ENCODE measurements around the gene TAX1BP1. TPM values are rescaled to one million over a fixed set of nuclear protein-coding genes. Genes with fewer than 3 reads are reported as not detected.

Gene TAX1BP1
- total RNA-seq, 1 experiment from 2014 or later, result 58.3 TPM

DNA sequence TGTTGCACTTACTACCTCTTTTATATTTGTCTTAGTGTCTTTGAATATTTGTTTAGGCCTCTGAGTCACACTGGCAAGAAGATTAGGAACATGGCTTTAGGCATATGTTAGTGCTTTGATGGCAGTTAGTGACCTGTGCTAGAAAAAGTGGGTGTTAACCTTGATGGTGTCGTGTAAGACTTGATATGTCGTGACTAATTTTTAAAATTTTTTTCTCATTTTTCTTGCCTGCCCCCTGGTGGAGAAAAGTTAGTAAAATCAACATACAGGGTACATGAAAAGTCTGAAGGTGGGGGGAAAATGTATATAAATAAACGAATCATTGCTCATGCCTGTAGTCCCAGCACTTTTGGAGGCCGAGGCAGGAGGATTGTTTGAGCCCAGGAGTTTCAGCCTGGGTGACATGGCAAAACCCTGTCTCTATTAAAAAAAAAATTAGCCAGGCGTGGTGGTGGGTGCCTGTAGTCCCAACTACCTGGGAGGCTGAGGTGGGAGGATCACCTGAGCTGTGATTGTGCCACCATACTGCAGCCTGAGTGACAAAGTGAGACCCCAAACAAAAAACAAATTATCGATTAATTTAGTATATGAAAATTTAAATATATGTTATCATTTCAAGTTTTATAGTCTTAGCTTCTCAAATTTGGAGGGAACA is 44.6 kb downstream of the TAX1BP1 start:
- Histone ChIP-seq H3T11ph (ENCODE audit: low read length) (no peak overlapping the region), H3K23me2 (ENCODE audit: insufficient read length, low read depth, low read length, poor library complexity, severe bottlenecking) (no peaks in the 10 kb centered on the region), H2BK15ac (ENCODE audit: low read depth, low read length) (no peak overlapping the region), H2AFZ (ENCODE audit: low read length) (no peak overlapping the region), H3K27ac (ENCODE audit: insufficient read length, low read depth, low read length) (no peak overlapping the region), H3K79me1 (ENCODE audit: insufficient read depth, low read depth, low read length, poor library complexity, severe bottlenecking) (no peaks in the 10 kb centered on the region), H3K9ac (ENCODE audit: extremely low read depth, insufficient read length, low read length) (no peak overlapping the region), H4K5ac (ENCODE audit: insufficient read length, low read depth, low read length) (no peak overlapping the region), H3K79me2 (ENCODE audit: insufficient read depth, low read length) (no peaks in the 10 kb centered on the region), H2BK5ac (ENCODE audit: insufficient read length, low read length) (no peak overlapping the region), H3K14ac (ENCODE audit: insufficient read depth, low read length) (no peak overlapping the region), H4K8ac (replicated peaks; ENCODE audit: insufficient read length, low read depth, low read length) (no peak overlapping the region), H3K4ac (ENCODE audit: low read depth, low read length) (no peak overlapping the region), H2AK5ac (ENCODE audit: insufficient read length, low read length) (no peak overlapping the region), H2BK12ac (ENCODE audit: insufficient read length, low read depth, low read length) (no peak overlapping the region), H2BK20ac (ENCODE audit: low read depth, low read length, poor library complexity, severe bottlenecking) (no peak overlapping the region), H3K4me2 (ENCODE audit: insufficient read depth, insufficient read length, low read length) (no peak overlapping the region), H3K56ac (ENCODE audit: insufficient read length, low read depth, low read length) (no peak overlapping the region), H4K20me1 (ENCODE audit: control insufficient read depth, insufficient read depth, insufficient read length) (no peaks in the 10 kb centered on the region), H3K27me3 (ENCODE audit: insufficient read depth, low read length) (no peaks in the 10 kb centered on the region), H3K23ac (ENCODE audit: insufficient read length, low read depth, low read length) (no peak overlapping the region), H2BK120ac (ENCODE audit: low read depth, low read length, poor library complexity, severe bottlenecking) (no peak overlapping the region), H3K18ac (ENCODE audit: insufficient read length, low read depth, low read length) (no peak overlapping the region), H3K9me3 (ENCODE audit: control insufficient read depth, low read depth, low read length) (no peaks in the 10 kb centered on the region), H4K91ac (ENCODE audit: insufficient read length, low read depth, low read length) (no peak overlapping the region), H3K4me1 (ENCODE audit: insufficient read depth, low read length) (no peaks in the 10 kb centered on the region)
- no peaks in the 10 kb centered on the region for H3K27me3 Mint-ChIP-seq (ENCODE audit: low read depth)
- H3K36me3 Mint-ChIP-seq (ENCODE audit: insufficient read depth in 1 of 3, low read depth in 3 of 3), result peaks cover 2 to 20% (median 17%) of the 10 kb centered on the region in 3 experiments; a peak in 6 of 7 replicates
- H3K9me3 Mint-ChIP-seq, result no peaks in the 10 kb centered on the region
- TF ChIP-seq, protein P1, sequence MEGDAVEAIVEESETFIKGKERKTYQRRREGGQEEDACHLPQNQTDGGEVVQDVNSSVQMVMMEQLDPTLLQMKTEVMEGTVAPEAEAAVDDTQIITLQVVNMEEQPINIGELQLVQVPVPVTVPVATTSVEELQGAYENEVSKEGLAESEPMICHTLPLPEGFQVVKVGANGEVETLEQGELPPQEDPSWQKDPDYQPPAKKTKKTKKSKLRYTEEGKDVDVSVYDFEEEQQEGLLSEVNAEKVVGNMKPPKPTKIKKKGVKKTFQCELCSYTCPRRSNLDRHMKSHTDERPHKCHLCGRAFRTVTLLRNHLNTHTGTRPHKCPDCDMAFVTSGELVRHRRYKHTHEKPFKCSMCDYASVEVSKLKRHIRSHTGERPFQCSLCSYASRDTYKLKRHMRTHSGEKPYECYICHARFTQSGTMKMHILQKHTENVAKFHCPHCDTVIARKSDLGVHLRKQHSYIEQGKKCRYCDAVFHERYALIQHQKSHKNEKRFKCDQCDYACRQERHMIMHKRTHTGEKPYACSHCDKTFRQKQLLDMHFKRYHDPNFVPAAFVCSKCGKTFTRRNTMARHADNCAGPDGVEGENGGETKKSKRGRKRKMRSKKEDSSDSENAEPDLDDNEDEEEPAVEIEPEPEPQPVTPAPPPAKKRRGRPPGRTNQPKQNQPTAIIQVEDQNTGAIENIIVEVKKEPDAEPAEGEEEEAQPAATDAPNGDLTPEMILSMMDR (conservative IDR thresholded peaks at IDR 0.05), result peak; percentile 70
- WGBS (ENCODE audit: extremely low coverage, insufficient read length, low lambda C conversion rate), result no CpG with 5 or more reads among the region's 6 CpGs
- no peak overlapping the region for H3K4me3 Mint-ChIP-seq
- no peak for DNase-seq
- peaks cover 13 to 14% of the 10 kb centered on the region in 2 experiments for H3K4me1 Mint-ChIP-seq
- no peak overlapping the region for H3K27ac Mint-ChIP-seq

Data from H9 (cell line).